CD4-positive, alpha-beta T cell treated with Interferon gamma for 1 hour (primary cell): ENCODE data around the gene MAP1LC3B.
"Not testable (repeated sequence)": the region's sequence is repeated elsewhere in the genome, so short reads cannot be mapped to it uniquely, and the experiment has no call there.

Experiments used
- DNase-seq: peaks from one replicate; pipeline ENCODE4 v3.0.0-alpha.2; 2020

Gene MAP1LC3B

GRCh38 chr16:87361916-87362619, 30.1 kb upstream of the MAP1LC3B start:
- DNase-seq, result no peak

- not testable (repeated sequence) for DNase-seq
These were observed 29.1 kb upstream of the MAP1LC3B start for GRCh38 chr16:87362828-87363559.

GRCh38 chr16:87363771-87364455, 28.2 kb upstream of the MAP1LC3B start:
- no peak for DNase-seq

GRCh38 chr16:87365021-87365713, 27.0 kb upstream of the MAP1LC3B start:
- DNase-seq, result no peak

GRCh38 chr16:87366288-87366687, 25.8 kb upstream of the MAP1LC3B start:
- no peak for DNase-seq

- no peak for DNase-seq
These were observed 25.2 kb upstream of the MAP1LC3B start for GRCh38 chr16:87366930-87367329.

GRCh38 chr16:87367529-87367928, 24.6 kb upstream of the MAP1LC3B start:
- DNase-seq, result no peak

- no peak for DNase-seq
These were observed 23.9 kb upstream of the MAP1LC3B start for GRCh38 chr16:87368029-87368770.

GRCh38 chr16:87369117-87369765, 22.9 kb upstream of the MAP1LC3B start:
- no peak for DNase-seq

GRCh38 chr16:87369796-87370719, 22.1 kb upstream of the MAP1LC3B start:
- no peak for DNase-seq

GRCh38 chr16:87371261-87371866, 20.8 kb upstream of the MAP1LC3B start:
- DNase-seq, result no peak

GRCh38 chr16:87372305-87372704, 19.8 kb upstream of the MAP1LC3B start:
- DNase-seq, result no peak

GRCh38 chr16:87374313-87374712, 17.8 kb upstream of the MAP1LC3B start:
- no peak for DNase-seq

- no peak for DNase-seq
These were observed 16.6 kb upstream of the MAP1LC3B start for GRCh38 chr16:87375426-87376135.

- no peak for DNase-seq
These were observed 15.5 kb upstream of the MAP1LC3B start for GRCh38 chr16:87376660-87377059.

GRCh38 chr16:87379312-87379752, 12.8 kb upstream of the MAP1LC3B start:
- not testable (repeated sequence) for DNase-seq

- no peak for DNase-seq
These were observed 11.7 kb upstream of the MAP1LC3B start for GRCh38 chr16:87380403-87380802.

- DNase-seq, result no peak
These were observed 11.3 kb upstream of the MAP1LC3B start for GRCh38 chr16:87380881-87381280.

- DNase-seq, result no peak
These were observed 9.9 kb upstream of the MAP1LC3B start for GRCh38 chr16:87382023-87382785.
